ENCODE data around the gene CRELD2.

CRELD2 gene

DNA sequence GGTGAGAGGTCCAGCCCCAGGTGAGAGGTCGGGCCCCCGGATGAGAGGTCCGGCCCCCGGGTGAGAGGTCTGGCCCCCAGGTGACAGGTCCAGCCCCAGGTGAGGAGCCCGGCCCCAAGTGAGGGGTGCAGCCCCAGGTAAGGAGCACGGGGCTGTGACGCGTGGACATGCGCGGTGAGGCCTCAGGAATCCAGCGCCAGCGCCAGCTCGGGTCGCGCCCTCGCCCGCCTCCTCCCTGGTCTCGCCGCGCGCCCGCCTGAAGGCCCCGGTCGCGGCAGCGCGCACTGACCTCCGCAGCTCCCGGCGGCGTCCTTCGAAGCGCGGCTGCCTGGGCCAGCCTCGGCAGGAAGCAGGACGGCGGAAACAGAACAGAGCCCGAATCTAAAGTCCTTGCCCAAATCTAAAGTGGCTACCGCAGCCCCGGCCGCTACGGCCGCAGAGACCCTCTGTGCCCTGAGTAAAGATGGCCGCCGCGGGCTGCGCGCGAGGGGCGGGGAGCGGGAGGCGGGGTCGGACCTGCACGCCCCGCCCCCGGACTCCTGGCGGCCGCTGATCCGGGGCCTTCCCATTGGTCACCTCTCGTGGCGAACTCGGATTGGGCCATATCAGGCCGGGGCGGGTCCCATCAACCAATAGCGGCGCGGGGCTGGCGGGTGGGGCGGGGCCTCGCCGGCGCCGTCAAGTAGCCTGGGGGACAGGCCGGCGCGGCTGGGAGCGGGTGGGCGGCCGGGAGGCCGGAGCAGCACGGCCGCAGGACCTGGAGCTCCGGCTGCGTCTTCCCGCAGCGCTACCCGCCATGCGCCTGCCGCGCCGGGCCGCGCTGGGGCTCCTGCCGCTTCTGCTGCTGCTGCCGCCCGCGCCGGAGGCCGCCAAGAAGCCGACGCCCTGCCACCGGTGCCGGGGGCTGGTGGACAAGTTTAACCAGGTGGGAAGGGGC is at the start of gene CRELD2, which contains the start of gene ALG12:
TSS of gene CRELD2 (plus strand) at position 661 of the 937 bp plus-strand sequence. CDS start at position 797, 136 bp downstream.
TSS of gene ALG12 (minus strand) at position 465 of the 937 bp plus-strand sequence. CDS start 4,673 bp downstream, outside the sequence.
- DNase-seq = peak; percentile 96

GRCh38 chr22:49869086-49869830 is 49.2 kb upstream of the CRELD2 start:
- DNase-seq = no peak

DNA sequence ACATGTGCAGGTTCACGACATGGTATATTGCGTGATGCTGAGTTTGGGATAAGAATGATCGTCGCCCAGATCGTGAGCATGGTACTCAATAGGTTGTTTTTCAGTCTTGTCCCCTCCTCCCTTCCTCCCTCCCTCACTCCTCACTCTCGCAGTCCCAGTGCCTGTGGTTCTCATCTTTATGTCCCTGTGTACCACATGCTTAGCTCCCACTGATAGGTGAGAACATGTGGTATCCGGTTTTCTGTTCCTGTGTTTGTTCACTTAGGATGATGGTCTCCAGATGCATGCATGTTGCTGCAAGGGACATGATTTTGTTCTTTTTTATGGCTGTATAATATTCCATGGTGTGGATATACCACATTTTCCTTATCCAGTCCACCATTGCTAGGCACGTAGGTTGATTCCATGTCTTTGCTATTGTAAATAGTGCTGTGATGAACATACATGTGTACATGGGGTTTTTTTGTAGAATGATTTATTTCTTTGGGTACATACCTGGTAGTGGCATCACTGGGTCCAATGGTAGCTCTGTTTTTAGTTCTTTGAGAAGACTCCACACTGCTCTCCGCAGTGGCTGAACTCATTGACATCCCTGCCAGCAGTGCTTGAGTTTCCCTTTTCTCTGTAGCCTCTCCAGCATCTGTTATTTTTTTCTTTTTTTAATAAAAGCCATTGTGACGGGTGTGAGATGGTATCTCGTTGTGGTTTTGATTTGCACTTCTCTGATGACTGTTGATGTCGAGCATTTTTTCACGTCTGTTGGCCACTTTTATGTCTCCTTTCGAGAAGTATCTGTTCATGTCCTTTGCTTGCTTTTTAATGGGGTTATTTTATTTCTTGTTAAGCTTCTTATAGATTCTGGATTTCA is 48.4 kb upstream of the CRELD2 start:
- DNase-seq = peak in 1 of 2 donors; percentile 67

DNA sequence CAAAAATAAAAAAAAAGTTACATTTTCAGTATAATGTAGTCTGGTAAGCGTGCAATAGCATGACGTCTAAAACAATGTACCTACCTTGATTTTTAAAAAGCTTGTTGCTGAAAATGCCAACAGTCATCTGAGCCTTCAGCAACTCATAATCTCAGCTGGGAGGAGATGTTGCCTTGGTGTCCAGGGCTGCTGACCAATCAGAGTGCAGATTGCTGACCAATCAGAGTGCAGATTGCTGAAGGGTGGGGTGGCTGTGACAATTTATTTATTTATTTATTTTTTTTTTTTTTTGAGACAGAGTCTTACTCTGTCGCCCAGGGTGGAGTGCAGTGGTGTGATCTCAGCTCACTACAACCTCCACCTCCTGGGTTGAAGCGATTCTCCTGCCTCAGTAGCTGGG is 47.0 kb upstream of the CRELD2 start:
- no peak for DNase-seq

DNA sequence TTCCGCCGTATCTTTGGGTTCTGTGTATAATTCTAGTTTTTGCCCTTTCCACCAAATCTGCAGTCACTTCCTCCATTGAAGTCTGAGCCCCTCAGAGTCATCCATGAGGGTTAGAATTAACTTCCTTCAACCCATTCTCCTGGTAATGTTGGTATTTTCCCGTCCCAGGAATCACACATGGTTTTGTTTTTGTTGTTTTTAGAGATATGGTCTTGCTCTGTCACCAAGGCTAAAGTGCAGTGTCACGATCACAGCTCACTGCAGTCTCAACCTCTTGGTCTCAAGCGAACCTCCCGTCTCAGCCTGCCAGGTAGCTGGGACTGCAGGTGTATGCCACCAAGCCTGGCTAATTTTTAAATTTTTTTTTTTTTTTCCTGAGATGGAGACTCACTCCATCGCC is 46.1 kb upstream of the CRELD2 start:
- no peak for DNase-seq

- DNase-seq = no peak
Measured at GRCh38 chr22:49873228-49873940, 45.0 kb upstream of the CRELD2 start.

- no peak for DNase-seq
Measured at GRCh38 chr22:49877642-49878041, 40.8 kb upstream of the CRELD2 start.

- no peak for DNase-seq
Measured at GRCh38 chr22:49878206-49878605, 40.2 kb upstream of the CRELD2 start.

- DNase-seq = no peak
Measured at GRCh38 chr22:49879871-49880270, 38.6 kb upstream of the CRELD2 start.

GRCh38 chr22:49880281-49880680 is 38.2 kb upstream of the CRELD2 start:
- DNase-seq = no peak

DNA sequence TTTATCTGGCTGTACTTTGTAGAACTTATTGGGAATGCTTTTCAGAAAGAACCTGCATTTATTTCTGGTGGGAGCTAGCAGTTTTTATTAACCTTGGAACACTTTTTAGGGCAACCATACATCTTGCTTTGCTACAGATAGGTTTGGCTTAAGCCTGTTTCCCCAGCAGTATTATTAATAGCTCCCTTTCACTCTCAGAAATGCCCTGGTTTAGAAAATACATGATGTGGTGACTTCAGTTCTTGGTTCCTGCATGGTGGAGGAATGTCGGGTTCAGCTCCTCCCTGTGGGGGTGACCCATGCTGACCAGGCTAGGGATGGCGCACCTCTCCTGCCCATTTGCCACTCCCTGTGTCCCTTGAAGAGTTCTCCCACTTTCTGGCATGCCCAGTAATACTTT is 36.6 kb upstream of the CRELD2 start:
- no peak for DNase-seq

- no peak for DNase-seq
Measured at GRCh38 chr22:49882519-49883293, 35.7 kb upstream of the CRELD2 start.

- DNase-seq = no peak
Measured at GRCh38 chr22:49883294-49883640, 35.2 kb upstream of the CRELD2 start.

DNA sequence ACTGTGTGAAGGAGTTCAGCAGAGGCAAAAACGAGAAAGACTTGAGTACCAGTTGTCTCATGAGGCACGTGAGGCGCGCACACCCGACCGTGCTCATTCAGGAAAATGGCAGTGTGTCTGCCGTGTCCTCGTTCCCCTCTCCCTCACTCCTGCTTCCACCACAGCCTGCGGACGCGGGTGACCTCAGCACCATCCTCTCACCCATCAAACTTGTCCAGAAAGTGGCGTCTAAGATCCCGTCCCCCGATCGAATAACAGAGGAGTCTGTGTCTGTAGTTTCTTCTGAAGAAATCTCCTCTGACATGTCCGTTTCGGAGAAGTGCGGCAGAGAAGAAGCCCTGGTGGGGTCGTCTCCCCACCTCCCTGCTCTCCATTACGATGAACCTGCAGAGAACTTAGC is 34.4 kb upstream of the CRELD2 start:
- DNase-seq = no peak

- DNase-seq = no peak
Measured at GRCh38 chr22:49884503-49885260, 33.8 kb upstream of the CRELD2 start.

DNA sequence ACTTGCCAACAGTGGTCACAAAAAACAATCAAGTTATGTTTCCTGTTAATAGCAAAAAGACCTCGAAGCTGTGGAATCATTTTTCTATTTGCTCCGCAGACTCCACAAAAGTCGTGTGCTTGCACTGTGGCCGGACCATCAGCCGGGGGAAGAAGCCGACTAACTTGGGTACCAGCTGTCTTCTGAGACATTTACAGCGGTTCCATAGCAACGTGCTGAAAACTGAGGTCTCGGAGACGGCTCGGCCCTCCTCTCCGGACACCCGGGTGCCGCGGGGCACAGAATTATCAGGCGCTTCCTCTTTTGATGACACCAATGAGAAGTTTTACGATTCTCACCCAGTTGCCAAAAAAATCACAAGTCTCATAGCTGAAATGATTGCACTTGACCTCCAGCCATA is 33.2 kb upstream of the CRELD2 start:
- no peak for DNase-seq

GRCh38 chr22:49885881-49886280 is 32.6 kb upstream of the CRELD2 start:
- DNase-seq = no peak

DNA sequence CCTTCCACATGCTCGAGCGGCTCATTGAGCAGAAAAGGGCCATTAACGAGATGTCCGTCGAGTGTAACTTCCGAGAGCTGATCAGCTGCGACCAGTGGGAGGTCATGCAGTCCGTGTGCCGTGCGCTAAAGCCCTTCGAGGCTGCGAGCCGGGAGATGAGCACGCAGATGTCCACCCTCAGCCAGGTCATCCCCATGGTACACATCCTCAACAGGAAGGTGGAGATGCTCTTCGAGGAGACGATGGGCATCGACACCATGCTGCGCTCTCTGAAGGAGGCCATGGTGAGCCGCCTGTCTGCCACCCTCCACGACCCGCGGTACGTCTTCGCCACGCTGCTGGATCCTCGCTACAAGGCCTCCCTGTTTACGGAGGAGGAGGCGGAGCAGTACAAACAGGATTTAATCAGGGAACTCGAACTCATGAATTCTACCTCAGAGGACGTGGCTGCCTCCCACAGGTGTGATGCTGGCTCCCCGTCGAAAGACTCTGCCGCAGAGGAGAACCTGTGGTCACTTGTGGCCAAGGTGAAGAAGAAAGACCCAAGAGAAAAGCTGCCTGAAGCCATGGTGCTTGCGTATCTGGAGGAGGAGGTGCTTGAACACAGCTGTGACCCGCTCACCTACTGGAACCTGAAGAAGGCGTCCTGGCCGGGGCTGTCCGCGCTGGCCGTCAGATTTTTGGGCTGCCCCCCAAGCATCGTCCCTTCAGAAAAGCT is 31.9 kb upstream of the CRELD2 start:
- DNase-seq = no peak

DNA sequence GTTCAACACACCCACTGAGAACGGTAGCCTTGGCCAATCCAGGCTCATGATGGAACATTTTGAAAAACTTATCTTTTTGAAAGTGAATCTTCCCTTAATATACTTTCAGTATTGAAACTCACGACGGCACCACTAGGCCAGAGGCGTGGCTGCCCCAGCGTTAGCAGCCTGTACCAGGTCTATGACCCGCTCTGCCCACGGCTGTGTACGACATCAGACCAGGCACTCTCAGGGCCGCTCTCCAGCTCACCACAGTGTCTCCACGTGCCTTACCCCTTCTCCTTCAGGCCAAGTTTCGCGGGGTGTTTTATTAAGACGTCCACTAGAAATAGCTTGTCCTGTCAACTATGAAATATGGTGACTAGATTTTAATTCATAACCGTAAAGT is 31.4 kb upstream of the CRELD2 start:
- DNase-seq = no peak

- DNase-seq = no peak
Measured at GRCh38 chr22:49887702-49888101, 30.7 kb upstream of the CRELD2 start.

Measured in CD4-positive, alpha-beta T cell treated with Interleukin-1 beta for 1 hour (primary cell).